Sigmoid colon (tissue), 7 donors: ENCODE measurements around the gene ADCY6. TPM values are rescaled to one million over a fixed set of nuclear protein-coding genes. Genes with fewer than 3 reads are reported as not detected.
"Not testable (repeated sequence)": the region's sequence is repeated elsewhere in the genome, so short reads cannot be mapped to it uniquely, and the experiment has no call there.

Experiments
- DNase-seq: peaks from one replicate; pipeline ENCODE4 v3.0.0-alpha.2; 2019
- H3K27ac ChIP-seq, 4 donors: fragments of 200-600 bp; sonication (generic); one replicate each; pipeline ENCODE4 v1.5.1; 2016 to 2019; ENCODE audit warnings: mild to moderate bottlenecking in 1 of 4
- H3K27me3 ChIP-seq, 3 donors: fragments of 200-600 bp; sonication (generic); one replicate each; pipeline ENCODE4 v1.5.1; 2019; ENCODE audit warnings: mild to moderate bottlenecking in 1 of 3
- H3K36me3 ChIP-seq, 4 donors: fragments of 200-600 bp; sonication (generic); one replicate each; pipeline ENCODE4 v1.5.1; 2016 to 2019
- H3K4me1 ChIP-seq, 4 donors: fragments of 200-600 bp; sonication (generic); one replicate each; pipeline ENCODE4 v1.5.1; 2017 to 2019
- H3K4me3 ChIP-seq, 4 donors: fragments of 200-600 bp; sonication (generic); one replicate each; pipeline ENCODE4 v1.5.1; 2017 to 2019; ENCODE audit warnings: mild to moderate bottlenecking in 2 of 4, moderate library complexity in 1 of 4
- H3K9me3 ChIP-seq, 4 donors: fragments of 200-600 bp in 3 of 4; sonication (generic) in 3 of 4; one replicate each; pipeline versions ENCODE4 v1.5.1 to v1.6.1; 2013 to 2019
- EP300 ChIP-seq, 4 donors: sonication (generic); formaldehyde crosslinking; IDR thresholded peaks; one replicate each; pipeline ENCODE4 v1.6.1; 2017; ENCODE audit warnings: antibody characterized with exemption in 4 of 4
- POLR2A ChIP-seq, 2 donors: fragments of 450-650 bp; IDR thresholded peaks; one replicate each; pipeline ENCODE4 v1.6.1; 2016; ENCODE audit warnings: antibody characterized with exemption in 2 of 2, mild to moderate bottlenecking in 2 of 2, moderate library complexity in 2 of 2
- POLR2AphosphoS5 ChIP-seq, 4 donors: sonication (generic); formaldehyde crosslinking; IDR thresholded peaks; one replicate each; pipeline ENCODE4 v1.6.1; 2017; ENCODE audit warnings: antibody characterized with exemption in 4 of 4
- WGBS, 2 donors: extraction: QIAGEN DNeasy Blood & Tissue Kit; methylation state at CpG; one replicate each; pipeline ENCODE4 v1.1.7; 2013; 5-methylcytosine and 5-hydroxymethylcytosine counted together
- intact Hi-C: fragments of 100-400 bp; cut with DNase I; formaldehyde crosslinking; loops from one replicate; pipeline ENCODE4 v1.15.1; 2023
- polyA plus RNA-seq, 3 donors: library from polyadenylated mRNA; stranded (reverse); fragments of 200-250 nt; gene quantifications; one replicate each; pipeline ENCODE4 v1.2.3, GENCODE V29; 2013
- total RNA-seq, 4 donors: library from RNA; depleted of rRNA; stranded (reverse); fragments of >200 nt; gene quantifications; one replicate each; pipeline ENCODE4 v1.1.0, GENCODE V29; 2016
- TF ChIP-seq, protein P1 (sequence below), 4 experiments: fragments of 450-650 bp in 3 of 4; fragments of 200-600 bp in 1 of 4; IDR thresholded peaks; one replicate each; pipeline ENCODE4 v1.5.1; 2016 to 2019; ENCODE audit warnings: antibody characterized with exemption in 4 of 4, mild to moderate bottlenecking in 3 of 4, moderate library complexity in 2 of 4
- donor health status: healthy with polysubstance abuse.
- donor health status: Bipolar disorder and iron deficiency.
- donor health status: healthy.

ADCY6 gene
- total and polyA plus RNA-seq, 7 donors: 10.2 to 52.5 (median 16.4) TPM

DNA sequence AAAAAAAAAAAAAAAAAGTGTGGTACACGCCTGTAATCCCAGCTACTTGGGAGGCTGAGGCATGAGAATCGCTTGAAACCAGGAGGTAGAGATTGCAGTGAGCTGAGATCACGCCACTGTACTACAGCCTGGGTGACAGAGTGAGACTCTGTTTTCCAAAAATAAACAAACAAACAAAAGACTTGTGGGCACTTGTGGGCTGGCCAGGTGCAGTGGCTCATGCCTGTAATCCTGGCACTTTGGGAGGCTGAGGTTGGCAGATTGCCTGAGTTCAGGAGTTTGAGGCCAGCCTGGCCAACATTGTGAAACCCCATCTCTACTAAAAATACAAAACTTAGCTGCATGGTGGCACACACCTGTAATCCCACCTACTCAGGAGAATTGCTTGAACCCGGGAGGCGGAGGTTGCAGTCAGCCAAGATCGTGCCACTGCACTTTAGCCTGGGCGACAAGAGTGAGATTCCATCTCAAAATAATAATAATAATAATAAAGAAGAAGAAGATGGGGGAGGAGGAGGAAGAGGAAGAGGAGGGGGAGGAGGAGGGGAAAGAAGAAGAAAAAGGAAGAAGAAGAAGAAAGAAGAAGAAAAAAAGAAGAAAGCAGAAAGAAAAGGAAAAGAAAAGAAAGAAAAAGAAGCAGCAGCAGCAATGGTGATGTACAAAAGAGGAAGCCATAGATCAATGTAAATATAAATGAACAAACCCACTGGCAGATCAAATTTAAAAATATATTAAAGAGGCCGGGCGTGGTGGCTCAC is 44.5 kb downstream of the ADCY6 start:
- 85 to 86% methylated on average over 9 of the region's 9 CpGs for WGBS, 2 donors
- Histone ChIP-seq H3K27me3 (peaks cover 0 to 19% (median 0%) of the 10 kb centered on the region in 3 donors), H3K9me3 (no peaks in the 10 kb centered on the region), H3K36me3 (no peaks in the 10 kb centered on the region), H3K4me1 (no peaks in the 10 kb centered on the region), H3K27ac (no peak overlapping the region), H3K4me3 (no peak overlapping the region)
- TF ChIP-seq, protein P1, sequence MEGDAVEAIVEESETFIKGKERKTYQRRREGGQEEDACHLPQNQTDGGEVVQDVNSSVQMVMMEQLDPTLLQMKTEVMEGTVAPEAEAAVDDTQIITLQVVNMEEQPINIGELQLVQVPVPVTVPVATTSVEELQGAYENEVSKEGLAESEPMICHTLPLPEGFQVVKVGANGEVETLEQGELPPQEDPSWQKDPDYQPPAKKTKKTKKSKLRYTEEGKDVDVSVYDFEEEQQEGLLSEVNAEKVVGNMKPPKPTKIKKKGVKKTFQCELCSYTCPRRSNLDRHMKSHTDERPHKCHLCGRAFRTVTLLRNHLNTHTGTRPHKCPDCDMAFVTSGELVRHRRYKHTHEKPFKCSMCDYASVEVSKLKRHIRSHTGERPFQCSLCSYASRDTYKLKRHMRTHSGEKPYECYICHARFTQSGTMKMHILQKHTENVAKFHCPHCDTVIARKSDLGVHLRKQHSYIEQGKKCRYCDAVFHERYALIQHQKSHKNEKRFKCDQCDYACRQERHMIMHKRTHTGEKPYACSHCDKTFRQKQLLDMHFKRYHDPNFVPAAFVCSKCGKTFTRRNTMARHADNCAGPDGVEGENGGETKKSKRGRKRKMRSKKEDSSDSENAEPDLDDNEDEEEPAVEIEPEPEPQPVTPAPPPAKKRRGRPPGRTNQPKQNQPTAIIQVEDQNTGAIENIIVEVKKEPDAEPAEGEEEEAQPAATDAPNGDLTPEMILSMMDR (IDR thresholded peaks at IDR 0.05): no peak
- TF ChIP-seq EP300 (IDR thresholded peaks at IDR 0.05) (no peak), POLR2AphosphoS5 (IDR thresholded peaks at IDR 0.05) (no peak), POLR2A (IDR thresholded peaks at IDR 0.05) (no peak)
- intact Hi-C loops: no loop called here
- DNase-seq: no peak

DNA sequence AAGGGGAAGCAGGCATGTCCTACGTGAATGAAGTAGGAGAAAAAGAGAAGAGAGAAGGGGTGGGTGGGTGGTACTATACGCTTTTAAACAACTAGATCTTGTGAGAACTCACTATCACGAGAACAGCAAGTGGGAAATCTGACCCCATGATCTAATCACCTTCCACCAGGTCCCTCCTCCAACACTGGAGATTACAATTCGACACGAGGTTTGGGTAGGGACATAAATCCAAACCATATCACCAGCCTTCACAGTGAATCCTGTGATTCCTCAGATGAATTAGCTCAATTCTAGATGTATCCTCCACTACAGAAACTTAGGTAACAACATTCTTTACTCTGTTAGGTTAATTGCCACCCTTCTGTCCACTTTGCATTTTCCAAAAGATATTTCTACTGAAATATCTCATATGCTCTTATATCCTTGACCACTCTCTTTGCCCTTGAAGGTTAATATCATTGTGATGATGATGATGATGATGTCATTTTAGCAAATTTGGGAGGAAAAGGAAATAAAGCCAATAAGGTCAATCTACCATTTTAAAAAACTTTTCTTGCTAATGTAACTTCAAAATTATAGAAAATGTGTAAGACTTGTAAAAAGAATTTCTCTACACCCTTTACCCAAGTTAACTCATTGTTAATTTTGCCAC is 49.1 kb downstream of the ADCY6 start:
- intact Hi-C loops: no loop called here
- 46 to 57% methylated on average over 5 of the region's 5 CpGs for WGBS, 2 donors
- H3K4me1 ChIP-seq: no peaks in the 10 kb centered on the region
- no peaks in the 10 kb centered on the region for H3K36me3 ChIP-seq
- H3K27ac ChIP-seq: no peak overlapping the region
- no peak overlapping the region for H3K4me3 ChIP-seq
- no peaks in the 10 kb centered on the region for H3K9me3 ChIP-seq
- no peak for TF ChIP-seq POLR2A (IDR thresholded peaks at IDR 0.05)
- TF ChIP-seq EP300 (IDR thresholded peaks at IDR 0.05): no peak
- TF ChIP-seq, protein P1 (IDR thresholded peaks at IDR 0.05): no peak
- no peak for TF ChIP-seq POLR2AphosphoS5 (IDR thresholded peaks at IDR 0.05)
- H3K27me3 ChIP-seq: peaks cover 0 to 19% (median 0%) of the 10 kb centered on the region in 3 donors
- DNase-seq: no peak

DNA sequence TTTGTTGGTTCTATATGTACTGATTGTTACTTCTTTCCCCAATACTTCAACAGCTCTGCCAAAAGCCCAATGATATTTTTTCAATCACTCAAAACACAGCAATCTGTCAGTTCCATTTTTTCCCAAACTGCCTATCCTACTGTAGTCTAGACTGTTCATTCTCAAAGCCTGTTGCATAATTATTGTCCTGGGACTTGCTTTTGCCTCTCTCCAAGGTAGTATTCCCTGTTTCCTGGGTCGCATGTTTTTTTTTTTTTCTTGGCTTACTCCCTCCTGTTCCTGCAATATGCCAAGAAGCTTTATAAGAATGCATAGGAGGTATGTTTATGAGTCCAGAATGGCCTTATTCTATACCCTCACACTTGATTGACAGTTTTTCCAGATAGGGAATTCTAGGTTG is 52.4 kb downstream of the ADCY6 start:
- Histone ChIP-seq H3K4me3 (no peak overlapping the region), H3K36me3 (no peaks in the 10 kb centered on the region), H3K4me1 (no peaks in the 10 kb centered on the region), H3K27ac (no peak overlapping the region), H3K27me3 (peaks cover 0 to under 1% (median 0%) of the 10 kb centered on the region in 3 donors), H3K9me3 (no peaks in the 10 kb centered on the region)
- DNase-seq: no peak
- intact Hi-C loops: no loop called here
- TF ChIP-seq POLR2AphosphoS5 (IDR thresholded peaks at IDR 0.05) (no peak), POLR2A (IDR thresholded peaks at IDR 0.05) (no peak), EP300 (IDR thresholded peaks at IDR 0.05) (no peak)
- TF ChIP-seq, protein P1 (IDR thresholded peaks at IDR 0.05): no peak
- WGBS, 2 donors: 19 to 54% methylated on average over 1 of the region's 1 CpG

DNA sequence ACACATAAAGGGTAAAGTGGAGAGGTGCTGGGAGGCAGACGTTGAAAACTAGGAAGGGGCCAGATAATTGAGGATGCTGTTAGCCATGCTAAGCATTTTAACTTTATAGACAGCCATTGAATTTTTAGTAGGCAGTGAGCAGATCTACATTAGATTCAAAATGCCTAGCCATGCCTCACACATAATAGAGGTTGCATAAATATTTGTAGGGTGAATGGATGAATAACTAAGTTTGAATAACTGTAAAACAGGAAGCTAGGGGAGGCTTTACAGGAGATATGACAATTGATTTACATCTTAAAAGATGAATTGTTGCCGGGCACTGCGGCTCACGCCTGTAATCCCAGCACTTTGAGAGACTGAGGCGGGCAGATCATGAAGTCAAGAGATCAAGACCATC is 60.1 kb downstream of the ADCY6 start:
- no peak for DNase-seq
- Histone ChIP-seq H3K27me3 (no peaks in the 10 kb centered on the region), H3K4me3 (no peak overlapping the region), H3K36me3 (no peaks in the 10 kb centered on the region), H3K4me1 (no peaks in the 10 kb centered on the region), H3K27ac (no peak overlapping the region), H3K9me3 (no peaks in the 10 kb centered on the region)
- intact Hi-C loops: no loop called here
- 73 to 85% methylated on average over 5 of the region's 5 CpGs for WGBS, 2 donors
- TF ChIP-seq POLR2AphosphoS5 (IDR thresholded peaks at IDR 0.05) (no peak), EP300 (IDR thresholded peaks at IDR 0.05) (no peak), POLR2A (IDR thresholded peaks at IDR 0.05) (no peak)
- TF ChIP-seq, protein P1 (IDR thresholded peaks at IDR 0.05): no peak

DNA sequence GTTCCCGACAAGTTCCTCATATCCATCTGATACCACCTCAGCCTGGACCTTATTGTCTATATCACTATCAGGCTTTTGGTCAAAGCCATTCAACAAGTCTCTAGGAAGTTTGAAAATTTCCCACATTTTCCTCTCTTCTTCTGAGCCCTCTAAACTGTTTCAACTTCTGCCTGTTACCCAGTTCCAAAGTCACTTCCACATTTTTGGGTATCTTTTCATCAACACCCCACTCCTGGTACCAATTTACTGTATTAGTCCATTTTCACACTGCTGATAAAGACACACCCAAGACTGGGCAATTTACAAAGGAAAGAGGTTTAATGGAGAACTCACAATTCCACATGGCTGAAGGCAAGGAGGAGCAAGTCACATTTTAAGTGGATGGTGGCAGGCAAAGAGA is 68.2 kb downstream of the ADCY6 start:
- H3K9me3 ChIP-seq, H3K4me3 ChIP-seq, H3K27ac ChIP-seq, DNase-seq, intact Hi-C loops, H3K36me3 ChIP-seq, H3K27me3 ChIP-seq: not testable (repeated sequence)
- peaks cover 0 to 11% (median 7%) of the 10 kb centered on the region in 4 donors for H3K4me1 ChIP-seq
- WGBS, 2 donors: 94 to 95% methylated on average over 1 of the region's 1 CpG

DNA sequence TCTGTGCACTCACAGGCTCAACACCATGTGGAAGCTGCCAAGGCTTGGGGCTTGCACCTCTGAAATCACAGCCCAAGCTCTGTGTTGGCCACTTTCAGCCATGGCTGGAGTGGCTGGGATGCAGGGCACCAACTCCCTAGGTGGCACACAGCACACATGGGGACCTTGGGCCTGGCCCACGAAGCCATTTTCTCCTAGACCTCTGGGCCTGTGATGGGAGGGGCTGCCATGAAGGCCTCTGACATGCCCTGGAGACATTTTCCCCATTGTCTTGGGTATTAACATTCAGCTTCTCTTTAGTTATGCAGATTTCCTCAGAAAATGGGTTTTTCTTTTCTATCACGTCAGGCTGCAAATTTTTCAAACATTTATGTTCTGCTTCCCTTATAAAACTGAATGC is 68.7 kb downstream of the ADCY6 start:
- H3K36me3 ChIP-seq, H3K9me3 ChIP-seq, H3K27ac ChIP-seq, H3K4me3 ChIP-seq, DNase-seq, intact Hi-C loops, H3K27me3 ChIP-seq: not testable (repeated sequence)
- WGBS, 2 donors: 80% methylated on average over 2 of the region's 2 CpGs
- H3K4me1 ChIP-seq: peaks cover 0 to 17% (median 13%) of the 10 kb centered on the region in 4 donors

DNA sequence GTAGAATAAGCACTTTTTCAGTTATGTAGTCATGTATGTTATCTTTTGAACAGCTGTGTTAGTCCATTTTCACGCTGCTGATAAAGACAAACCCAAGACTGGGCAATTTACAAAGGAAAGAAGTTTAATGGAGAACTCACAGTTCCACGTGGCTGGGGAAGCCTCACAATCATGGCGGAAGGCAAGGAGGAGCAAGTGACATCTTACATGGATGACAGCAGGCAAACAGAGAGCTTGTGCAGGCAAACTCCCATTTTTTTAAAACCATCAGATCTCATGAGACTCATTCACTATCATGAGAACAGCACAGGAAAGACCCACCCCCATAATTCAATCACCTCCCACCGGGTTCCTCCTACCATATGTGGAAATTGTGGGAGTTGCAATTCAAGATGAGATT is 69.9 kb downstream of the ADCY6 start:
- 79 to 88% methylated on average over 4 of the region's 4 CpGs for WGBS, 2 donors
- intact Hi-C loops: loop anchor here (10.0 kb wide), 1 partner anchor 296 kb away; the partner anchor contains the start of gene PRKAG1

More for the DNA sequence above, 69.9 kb downstream of the ADCY6 start:
- H3K9me3 ChIP-seq, DNase-seq, H3K27me3 ChIP-seq, H3K27ac ChIP-seq, H3K36me3 ChIP-seq, H3K4me3 ChIP-seq: not testable (repeated sequence)
- H3K4me1 ChIP-seq: peaks cover 0 to 28% (median 24%) of the 10 kb centered on the region in 4 donors
